SK-N-SH (cell line): ENCODE results near the gene ZDHHC12. TPM values are rescaled to one million over a fixed set of nuclear protein-coding genes. Genes with fewer than 3 reads are reported as not detected.

Experiments
- CTCF ChIA-PET: fragments of 300-600, 350-600 bp; formaldehyde crosslinking; extraction: SDS; loops from one replicate; lab custom pipeline; 2021; lab: Yijun Ruan, JAX
- POLR2A ChIA-PET: fragments of 350-600 bp; sonication (Branson Sonifier 250); formaldehyde crosslinking; extraction: SDS; loops from one replicate; lab custom pipeline; 2020; ENCODE audit warnings: antibody characterized with exemption, inconsistent platforms; lab: Yijun Ruan, JAX
- DNase-seq: peaks from one replicate; pipeline ENCODE4 v3.0.0; 2012
- H2AFZ ChIP-seq: fragments of 200-600 bp; sonication (generic); 2 replicates; pipeline ENCODE4 v1.8.1; 2016; ENCODE audit warnings: antibody characterized with exemption, mild to moderate bottlenecking, low read depth
- H3F3A ChIP-seq: fragments of 200-600 bp; sonication (generic); replicated peaks from 2 replicates; pipeline ENCODE3; 2016; ENCODE audit warnings: antibody characterized with exemption, mild to moderate bottlenecking; ENCODE audit not compliant: insufficient read depth
- H3K27ac ChIP-seq, 2 experiments: fragments of 200-500 bp in 1 of 2; fragments of 200-600 bp in 1 of 2; sonication (Bioruptor generic) in 1 of 2; sonication (generic), shearing (Covaris generic) in 1 of 2; 2 replicates each; pipeline versions ENCODE4 v1.5.1 to v1.6.1; 2014 to 2016; ENCODE audit warnings: low read depth in 2 of 2, inconsistent platforms in 1 of 2, low read length in 1 of 2, mild to moderate bottlenecking in 1 of 2, mixed read lengths in 1 of 2
- H3K27me3 ChIP-seq: fragments of 200-600 bp; sonication (generic), shearing (Covaris generic); 2 replicates; pipeline ENCODE4 v1.6.1; 2016; ENCODE audit warnings: mixed run types; ENCODE audit not compliant: insufficient read depth
- H3K36me3 ChIP-seq, 2 experiments: fragments of 200-500 bp in 1 of 2; fragments of 200-600 bp in 1 of 2; sonication (Bioruptor generic) in 1 of 2; sonication (generic) in 1 of 2; replicated peaks in 1 of 2; 2 replicates each; pipeline versions ENCODE3 to v1.5.1; 2014 to 2016; ENCODE audit warnings: low read length in 1 of 2, mild to moderate bottlenecking in 1 of 2; ENCODE audit not compliant: insufficient read depth in 2 of 2, control insufficient read depth in 1 of 2
- H3K4me1 ChIP-seq, 2 experiments: fragments of 200-500 bp in 1 of 2; fragments of 200-600 bp in 1 of 2; sonication (Bioruptor generic) in 1 of 2; sonication (generic), shearing (Covaris generic) in 1 of 2; 2 replicates each; pipeline versions ENCODE4 v1.5.1 to v1.6.1; 2014 to 2016; ENCODE audit warnings: low read depth in 1 of 2, low read length in 1 of 2, mixed run types in 1 of 2; ENCODE audit not compliant: insufficient read depth in 2 of 2, control insufficient read depth in 1 of 2
- H3K4me2 ChIP-seq: fragments of 200-600 bp; sonication (generic), shearing (Covaris generic); 2 replicates; pipeline ENCODE4 v1.6.1; 2017; ENCODE audit warnings: mixed run types
- H3K4me3 ChIP-seq, 2 experiments: fragments of 200-500 bp in 1 of 2; fragments of 200-600 bp in 1 of 2; sonication (Bioruptor generic) in 1 of 2; sonication (generic), shearing (Covaris generic) in 1 of 2; 2 replicates each; pipeline versions ENCODE4 v1.5.1 to v1.8.1; 2014 to 2016; ENCODE audit warnings: low read depth in 2 of 2, inconsistent platforms in 1 of 2, low read length in 1 of 2, mild to moderate bottlenecking in 1 of 2, mixed read lengths in 1 of 2, moderate library complexity in 1 of 2
- H3K79me2 ChIP-seq: fragments of 200-600 bp; sonication (generic); 2 replicates; pipeline ENCODE4 v1.8.1; 2017; ENCODE audit warnings: mild to moderate bottlenecking; ENCODE audit not compliant: insufficient read depth
- H3K9ac ChIP-seq: fragments of 200-600 bp; sonication (generic); 2 replicates; pipeline ENCODE4 v1.6.1; 2017; ENCODE audit warnings: mixed run types
- H3K9me2 ChIP-seq: fragments of 200-600 bp; sonication (generic); 2 replicates; pipeline ENCODE4 v1.6.1; 2017; ENCODE audit warnings: mixed run types
- H3K9me3 ChIP-seq: fragments of 200-600 bp; sonication (generic); 2 replicates; pipeline ENCODE4 v1.6.1; 2017; ENCODE audit warnings: mixed run types, mild to moderate bottlenecking, moderate library complexity
- H4K20me1 ChIP-seq: fragments of 200-600 bp; sonication (generic); 2 replicates; pipeline ENCODE4 v1.6.1; 2017; ENCODE audit warnings: mild to moderate bottlenecking, mixed run types; ENCODE audit not compliant: insufficient read depth
- CHD2 ChIP-seq: fragments of 150-350 bp; IDR thresholded peaks from 2 replicates; pipeline ENCODE4 v1.6.1; 2018; ENCODE audit warnings: low read length; ENCODE audit not compliant: partially characterized antibody
- ELF1 ChIP-seq: IDR thresholded peaks from 2 replicates; pipeline ENCODE4 v1.4.0; 2012
- EP300 ChIP-seq, 2 experiments: IDR thresholded peaks; 2 replicates each; pipeline versions ENCODE4 v1.4.0 to v1.6.1; 2012; ENCODE audit warnings: borderline replicate concordance in 1 of 2, low read depth in 1 of 2, low read length in 1 of 2
- EZH2phosphoT487 ChIP-seq: fragments of 200-600 bp; sonication (generic); IDR thresholded peaks from 2 replicates; pipeline ENCODE4 v1.6.1; 2017; ENCODE audit warnings: low read depth, mixed run types, mild to moderate bottlenecking, antibody characterized with exemption, moderate library complexity, borderline replicate concordance
- GABPA ChIP-seq: IDR thresholded peaks from 2 replicates; pipeline ENCODE4 v1.4.0; 2012; ENCODE audit warnings: low read depth, mild to moderate bottlenecking
- GATA2 ChIP-seq: sonication (generic); formaldehyde crosslinking; IDR thresholded peaks from 2 replicates; pipeline ENCODE4 v1.5.0; 2020; ENCODE audit warnings: mild to moderate bottlenecking, missing genetic modification reagents
- JUND ChIP-seq: IDR thresholded peaks from 2 replicates; pipeline ENCODE4 v1.4.0; 2012
- NFIC ChIP-seq: IDR thresholded peaks from 2 replicates; pipeline ENCODE4 v1.4.0; 2012; ENCODE audit warnings: borderline replicate concordance
- NRF1 ChIP-seq: IDR thresholded peaks from 2 replicates; pipeline ENCODE4 v1.6.1; 2012; ENCODE audit warnings: low read depth, mild to moderate bottlenecking, low read length
- POLR2AphosphoS5 ChIP-seq: IDR thresholded peaks from 2 replicates; pipeline ENCODE4 v1.6.1; 2012; ENCODE audit warnings: low read depth, low read length
- RCOR1 ChIP-seq: fragments of 150-350 bp; IDR thresholded peaks from 2 replicates; pipeline ENCODE4 v1.6.1; 2017; ENCODE audit warnings: antibody characterized with exemption, low read length
- REST ChIP-seq: IDR thresholded peaks from 2 replicates; pipeline ENCODE4 v1.6.1; 2012; ENCODE audit warnings: mild to moderate bottlenecking, low read depth, low read length, moderate library complexity
- SIN3A ChIP-seq: IDR thresholded peaks from 2 replicates; pipeline ENCODE4 v1.6.1; 2012; ENCODE audit warnings: low read depth, mild to moderate bottlenecking, low read length, moderate library complexity, borderline replicate concordance
- SMC3 ChIP-seq: IDR thresholded peaks from 2 replicates; pipeline ENCODE4 v1.6.1; 2012; ENCODE audit warnings: low read depth, low read length, improper control_type of control experiment
- TAF1 ChIP-seq: IDR thresholded peaks from 2 replicates; pipeline ENCODE4 v1.6.1; 2012; ENCODE audit warnings: low read depth, mild to moderate bottlenecking, low read length, moderate library complexity, borderline replicate concordance
- USF1 ChIP-seq: IDR thresholded peaks from 2 replicates; pipeline ENCODE4 v1.4.0; 2012; ENCODE audit warnings: low read depth, borderline replicate concordance
- USF2 ChIP-seq: fragments of 150-350 bp; IDR thresholded peaks from 2 replicates; pipeline ENCODE4 v1.6.1; 2017; ENCODE audit warnings: antibody characterized with exemption, low read length, low read depth, borderline replicate concordance
- WGBS: methylation state at CpG from one replicate; pipeline ENCODE4 v1.1.6; 2017; ENCODE audit warnings: low lambda C conversion rate; 5-methylcytosine and 5-hydroxymethylcytosine counted together
- polyA plus RNA-seq, 3 experiments: library from polyadenylated mRNA; depleted of rRNA; stranded (reverse); fragments of >200 nt; gene quantifications; 2 replicates each; pipeline ENCODE4 v1.2.3, GENCODE V29; 2012
- TF ChIP-seq, protein P1 (sequence below): IDR thresholded peaks from 2 replicates; pipeline ENCODE4; 2012
- TF ChIP-seq, protein P2 (sequence below): IDR thresholded peaks from 2 replicates; pipeline ENCODE4 v1.4.0; 2012; ENCODE audit warnings: low read depth, borderline replicate concordance

The ZDHHC12 gene
- polyA plus RNA-seq, 1 of the 3 experiments (the other 2 are of a cell fraction) = 51.3 TPM

DNA sequence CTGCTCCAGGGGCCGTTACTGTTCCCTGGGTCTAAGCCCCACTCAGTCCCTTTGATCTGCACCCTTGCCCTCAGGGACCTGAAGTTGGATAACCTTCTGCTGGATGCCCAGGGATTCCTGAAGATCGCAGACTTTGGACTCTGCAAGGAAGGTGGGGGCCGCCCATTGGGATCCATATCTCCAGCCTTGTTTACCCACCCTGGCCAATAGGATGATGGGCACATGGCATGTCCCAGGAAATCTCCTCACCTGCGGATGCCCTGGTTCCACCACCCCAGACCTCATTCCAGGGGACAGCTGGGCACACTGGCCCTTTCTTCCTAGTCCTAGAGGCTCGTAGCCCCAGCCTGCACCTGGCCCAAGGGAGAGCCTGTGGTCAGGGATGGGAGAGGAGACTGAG, 5.5 kb downstream of the ZDHHC12 start:
- H2AFZ ChIP-seq = no peak overlapping the region
- ChIA-PET POLR2A (no interaction called here), CTCF (no interaction called here)
- DNase-seq = no peak
- no peak overlapping the region for H3K4me2 ChIP-seq
- 97% methylated on average over 4 of the region's 5 CpGs for WGBS
- no peaks in the 10 kb centered on the region for H4K20me1 ChIP-seq
- H3K9me3 ChIP-seq = no peaks in the 10 kb centered on the region
- no peak overlapping the region for H3K4me3 ChIP-seq
- H3K9me2 ChIP-seq = no peaks in the 10 kb centered on the region
- no peaks in the 10 kb centered on the region for H3F3A ChIP-seq
- H3K9ac ChIP-seq = no peak overlapping the region
- TF ChIP-seq GATA2 (CRISPR knock-in tag) (no peak), JUND (no peak), ELF1 (no peak), CHD2 (no peak), TAF1 (no peak), USF1 (no peak), SMC3 (no peak), RCOR1 (no peak), EP300 (IDR thresholded peaks at IDR 0.05; ENCODE audit: borderline replicate concordance in 1 of 2, low read depth in 1 of 2, low read length in 1 of 2) (no peak), POLR2AphosphoS5 (no peak), REST (no peak), SIN3A (no peak), GABPA (no peak), NRF1 (no peak), EZH2phosphoT487 (no peak), NFIC (no peak), USF2 (no peak)
- TF ChIP-seq, protein P1, sequence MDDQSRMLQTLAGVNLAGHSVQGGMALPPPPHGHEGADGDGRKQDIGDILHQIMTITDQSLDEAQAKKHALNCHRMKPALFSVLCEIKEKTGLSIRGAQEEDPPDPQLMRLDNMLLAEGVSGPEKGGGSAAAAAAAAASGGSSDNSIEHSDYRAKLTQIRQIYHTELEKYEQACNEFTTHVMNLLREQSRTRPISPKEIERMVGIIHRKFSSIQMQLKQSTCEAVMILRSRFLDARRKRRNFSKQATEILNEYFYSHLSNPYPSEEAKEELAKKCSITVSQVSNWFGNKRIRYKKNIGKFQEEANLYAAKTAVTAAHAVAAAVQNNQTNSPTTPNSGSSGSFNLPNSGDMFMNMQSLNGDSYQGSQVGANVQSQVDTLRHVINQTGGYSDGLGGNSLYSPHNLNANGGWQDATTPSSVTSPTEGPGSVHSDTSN = no peak
- TF ChIP-seq, protein P2, sequence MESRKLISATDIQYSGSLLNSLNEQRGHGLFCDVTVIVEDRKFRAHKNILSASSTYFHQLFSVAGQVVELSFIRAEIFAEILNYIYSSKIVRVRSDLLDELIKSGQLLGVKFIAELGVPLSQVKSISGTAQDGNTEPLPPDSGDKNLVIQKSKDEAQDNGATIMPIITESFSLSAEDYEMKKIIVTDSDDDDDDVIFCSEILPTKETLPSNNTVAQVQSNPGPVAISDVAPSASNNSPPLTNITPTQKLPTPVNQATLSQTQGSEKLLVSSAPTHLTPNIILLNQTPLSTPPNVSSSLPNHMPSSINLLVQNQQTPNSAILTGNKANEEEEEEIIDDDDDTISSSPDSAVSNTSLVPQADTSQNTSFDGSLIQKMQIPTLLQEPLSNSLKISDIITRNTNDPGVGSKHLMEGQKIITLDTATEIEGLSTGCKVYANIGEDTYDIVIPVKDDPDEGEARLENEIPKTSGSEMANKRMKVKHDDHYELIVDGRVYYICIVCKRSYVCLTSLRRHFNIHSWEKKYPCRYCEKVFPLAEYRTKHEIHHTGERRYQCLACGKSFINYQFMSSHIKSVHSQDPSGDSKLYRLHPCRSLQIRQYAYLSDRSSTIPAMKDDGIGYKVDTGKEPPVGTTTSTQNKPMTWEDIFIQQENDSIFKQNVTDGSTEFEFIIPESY = no peak
- H3K27me3 ChIP-seq = no peaks in the 10 kb centered on the region
- peaks cover 0 to 6% of the 10 kb centered on the region in 2 experiments; a peak in 1 of 4 replicates for H3K4me1 ChIP-seq
- H3K27ac ChIP-seq = no peak overlapping the region
- H3K79me2 ChIP-seq = no peaks in the 10 kb centered on the region
- H3K36me3 ChIP-seq = peaks cover 0 to 7% of the 10 kb centered on the region in 2 experiments
